ENCODE results near the gene MPIG6B. TPM values are rescaled to one million over a fixed set of nuclear protein-coding genes. Genes with fewer than 3 reads are reported as not detected.

Gene MPIG6B
- total RNA-seq, 1 donor from 2014 or later = not detected

DNA sequence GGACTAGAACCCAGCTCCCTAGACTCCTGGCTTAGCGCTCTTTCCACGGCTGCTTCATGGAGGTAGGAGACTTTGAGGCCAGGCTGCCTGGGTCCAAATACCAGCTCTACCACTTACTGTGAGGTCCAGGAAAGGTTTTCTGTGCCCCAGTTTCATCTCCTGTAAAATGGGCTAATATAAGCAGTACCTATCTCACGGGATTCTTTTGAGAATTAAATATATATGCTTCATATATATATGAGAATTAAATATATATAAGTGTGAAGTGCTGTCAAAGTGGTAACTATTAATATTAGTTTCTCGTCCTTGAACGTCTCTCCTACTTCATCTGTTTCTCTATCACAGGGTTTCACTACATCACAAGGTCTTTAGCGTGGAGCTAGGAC lies 32.1 kb upstream of the MPIG6B start:
- DNase-seq (ENCODE audit: low spot score) = no peak
- no peaks in the 10 kb centered on the region for H3F3A ChIP-seq (ENCODE audit: low read depth)
- H3K27me3 Mint-ChIP-seq (ENCODE audit: insufficient read depth, low read depth) = no peaks in the 10 kb centered on the region
- no peak overlapping the region for H3K27ac Mint-ChIP-seq
- H2AFZ ChIP-seq (replicated peaks) = no peak overlapping the region
- peaks cover 34% of the 10 kb centered on the region for H3K36me3 Mint-ChIP-seq
- H3K36me3 ChIP-seq = no peaks in the 10 kb centered on the region
- H3K79me2 ChIP-seq (ENCODE audit: low read depth) = no peaks in the 10 kb centered on the region
- H3K4me1 Mint-ChIP-seq = peaks cover 3% of the 10 kb centered on the region
- no peak overlapping the region for H3K4me3 Mint-ChIP-seq
- H3K4me2 ChIP-seq = no peak overlapping the region
- H3K27me3 ChIP-seq = no peaks in the 10 kb centered on the region
- no peaks in the 10 kb centered on the region for H3K9me3 ChIP-seq (ENCODE audit: low read depth)
- H4K20me1 ChIP-seq (ENCODE audit: low read depth) = peaks cover 3% of the 10 kb centered on the region
- no peak overlapping the region for H3K4me3 ChIP-seq
- no peaks in the 10 kb centered on the region for H3K9me3 Mint-ChIP-seq
- TF ChIP-seq EZH2 (IDR thresholded peaks at IDR 0.05) = no peak
- TF ChIP-seq CTCF (IDR thresholded peaks at IDR 0.05) = no peak
- no peak for TF ChIP-seq EZH2phosphoT487 (IDR thresholded peaks at IDR 0.05)
- H3K4me1 ChIP-seq = no peaks in the 10 kb centered on the region
- H3K9ac ChIP-seq = no peak overlapping the region
- H3K27ac ChIP-seq = no peak overlapping the region

GRCh38 chr6:31691564-31692108 lies 31.5 kb upstream of the MPIG6B start:
- Histone ChIP-seq H3K9ac (no peak overlapping the region), H3F3A (ENCODE audit: low read depth) (no peaks in the 10 kb centered on the region), H3K27me3 (no peaks in the 10 kb centered on the region), H3K9me3 (ENCODE audit: low read depth) (no peaks in the 10 kb centered on the region), H3K4me2 (no peak overlapping the region), H2AFZ (replicated peaks) (no peak overlapping the region), H3K27ac (no peak overlapping the region), H4K20me1 (ENCODE audit: low read depth) (peaks cover 3% of the 10 kb centered on the region), H3K4me3 (no peak overlapping the region), H3K4me1 (no peaks in the 10 kb centered on the region), H3K36me3 (no peaks in the 10 kb centered on the region), H3K79me2 (ENCODE audit: low read depth) (no peaks in the 10 kb centered on the region)
- Mint-ChIP-seq H3K9me3 (no peaks in the 10 kb centered on the region), H3K4me1 (peaks cover 3% of the 10 kb centered on the region), H3K27ac (no peak overlapping the region), H3K4me3 (no peak overlapping the region), H3K27me3 (ENCODE audit: insufficient read depth, low read depth) (no peaks in the 10 kb centered on the region), H3K36me3 (peaks cover 32% of the 10 kb centered on the region)
- TF ChIP-seq EZH2phosphoT487 (IDR thresholded peaks at IDR 0.05) (no peak), CTCF (IDR thresholded peaks at IDR 0.05) (no peak), EZH2 (IDR thresholded peaks at IDR 0.05) (no peak)
- DNase-seq (ENCODE audit: low spot score) = no peak

DNA sequence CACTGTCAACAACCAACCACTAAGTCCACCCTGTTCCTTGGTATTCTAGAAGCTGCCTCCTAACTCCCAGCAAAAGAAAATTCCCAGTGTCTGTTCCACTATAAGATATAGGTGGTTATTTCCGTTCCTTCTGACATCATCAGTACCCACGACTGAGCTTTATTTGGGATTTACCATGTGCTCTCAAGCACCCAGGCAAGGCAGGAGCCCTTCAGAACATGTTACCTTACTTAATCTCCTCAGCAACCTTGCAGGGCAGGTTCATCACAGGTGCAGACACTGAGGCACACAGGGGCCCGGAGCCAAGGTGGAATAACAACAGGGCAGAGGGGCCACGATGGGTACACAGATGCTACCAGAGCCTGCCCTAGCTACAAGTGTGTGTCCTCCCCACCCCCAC lies 30.8 kb upstream of the MPIG6B start:
- no peak overlapping the region for H3K9ac ChIP-seq
- H3K27ac Mint-ChIP-seq = no peak overlapping the region
- no peak overlapping the region for H3K4me2 ChIP-seq
- H4K20me1 ChIP-seq (ENCODE audit: low read depth) = peaks cover 3% of the 10 kb centered on the region
- H3K36me3 Mint-ChIP-seq = peaks cover 33% of the 10 kb centered on the region
- H3K9me3 ChIP-seq (ENCODE audit: low read depth) = no peaks in the 10 kb centered on the region
- H3K4me1 Mint-ChIP-seq = peaks cover 3% of the 10 kb centered on the region
- H3K27me3 ChIP-seq = no peaks in the 10 kb centered on the region
- H3K4me3 ChIP-seq = no peak overlapping the region
- no peaks in the 10 kb centered on the region for H3F3A ChIP-seq (ENCODE audit: low read depth)
- no peaks in the 10 kb centered on the region for H3K27me3 Mint-ChIP-seq (ENCODE audit: insufficient read depth, low read depth)
- TF ChIP-seq EZH2phosphoT487 (IDR thresholded peaks at IDR 0.05) (no peak), CTCF (IDR thresholded peaks at IDR 0.05) (no peak), EZH2 (IDR thresholded peaks at IDR 0.05) (no peak)
- no peak overlapping the region for H3K4me3 Mint-ChIP-seq
- no peaks in the 10 kb centered on the region for H3K36me3 ChIP-seq
- no peaks in the 10 kb centered on the region for H3K4me1 ChIP-seq
- H3K79me2 ChIP-seq (ENCODE audit: low read depth) = no peaks in the 10 kb centered on the region
- H2AFZ ChIP-seq (replicated peaks) = no peak overlapping the region
- DNase-seq (ENCODE audit: low spot score) = no peak
- H3K9me3 Mint-ChIP-seq = no peaks in the 10 kb centered on the region
- H3K27ac ChIP-seq = no peak overlapping the region

All from neural progenitor cell (in vitro differentiated cells).